GM19395 (cell line): ENCODE results near the gene USP6.
"Not testable (repeated sequence)": the region's sequence is repeated elsewhere in the genome, so short reads cannot be mapped to it uniquely, and the experiment has no call there.

Experiments
- ATAC-seq: cut with Tn5 transposase; IDR thresholded peaks from one replicate; pipeline ENCODE4 v1.9.1; 2021; ENCODE audit warnings: mild to moderate bottlenecking, moderate library complexity; ENCODE audit not compliant: unreplicated experiment

USP6 gene

DNA sequence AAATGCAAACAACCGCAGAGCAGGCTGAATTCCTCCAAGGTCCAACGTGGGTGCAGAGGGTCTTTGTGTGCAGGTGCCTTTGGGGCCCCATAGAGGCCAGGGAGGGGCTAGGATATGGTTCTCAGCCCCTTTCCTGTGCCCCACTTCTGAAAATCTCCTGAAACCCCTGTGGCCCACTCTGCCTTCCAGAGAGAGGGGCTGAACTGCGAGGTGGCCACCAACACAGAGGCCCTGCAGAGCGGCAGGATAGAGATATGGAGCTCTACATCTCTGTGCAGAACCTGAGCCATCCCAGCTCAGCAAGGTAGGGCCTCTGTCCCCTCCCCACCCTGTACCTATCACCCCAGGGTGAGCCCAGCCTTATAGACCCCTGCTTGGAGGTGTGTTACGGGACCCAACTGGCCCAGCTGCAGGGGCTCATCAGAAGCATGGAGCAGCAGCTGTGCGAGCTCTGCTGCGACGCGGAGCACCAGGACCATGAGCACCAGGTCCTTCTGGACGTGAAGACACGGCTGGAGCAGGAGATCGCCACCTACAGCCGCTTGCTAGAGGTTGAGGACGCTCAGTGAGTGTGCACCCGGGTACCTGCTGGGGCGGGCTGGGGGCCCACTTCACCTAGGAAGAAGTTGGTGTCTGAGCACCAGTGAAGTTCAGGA lies 5.5 kb downstream of the USP6 start:
- no peak for ATAC-seq

- ATAC-seq, result not testable (repeated sequence)
Observed at GRCh38 chr17:5122056-5122455, 6.2 kb downstream of the USP6 start.

- no peak for ATAC-seq
Observed at GRCh38 chr17:5122586-5123342, 6.9 kb downstream of the USP6 start.

DNA sequence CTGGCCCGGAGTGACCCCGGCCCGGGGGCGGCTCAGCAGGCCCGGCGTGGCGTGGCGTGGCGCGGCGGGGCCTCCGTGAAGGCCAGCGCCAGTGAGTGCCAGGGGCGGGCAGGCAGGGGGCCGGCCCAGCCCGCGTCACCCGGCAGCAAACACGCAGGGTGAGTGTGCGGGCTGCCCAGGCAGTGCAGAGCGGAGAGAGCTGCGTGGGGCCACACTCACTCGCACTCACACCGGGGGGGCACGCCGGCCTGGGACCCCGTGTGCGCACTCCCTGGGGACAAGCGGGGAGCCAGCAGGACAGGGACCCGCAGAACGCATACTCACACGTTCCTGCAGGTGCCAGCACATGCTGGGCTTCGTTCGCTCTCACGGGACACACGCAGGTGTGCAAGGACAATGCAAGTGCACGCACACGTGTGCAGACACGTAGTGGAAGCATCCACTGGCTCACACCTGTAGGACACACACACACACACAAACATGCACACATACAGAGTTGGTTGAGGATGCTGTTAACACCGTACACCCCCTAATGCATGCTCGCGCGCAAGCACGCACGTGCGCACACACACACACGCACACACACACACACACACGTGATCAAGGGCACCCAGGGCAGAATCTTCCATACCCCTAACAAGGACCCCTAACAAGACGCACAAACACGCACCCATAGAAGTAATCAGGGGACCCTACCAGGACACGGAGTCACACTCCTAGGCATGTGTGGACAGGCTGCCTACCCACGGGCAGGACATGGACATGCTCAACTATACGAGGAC lies 7.7 kb downstream of the USP6 start:
- ATAC-seq, result no peak

DNA sequence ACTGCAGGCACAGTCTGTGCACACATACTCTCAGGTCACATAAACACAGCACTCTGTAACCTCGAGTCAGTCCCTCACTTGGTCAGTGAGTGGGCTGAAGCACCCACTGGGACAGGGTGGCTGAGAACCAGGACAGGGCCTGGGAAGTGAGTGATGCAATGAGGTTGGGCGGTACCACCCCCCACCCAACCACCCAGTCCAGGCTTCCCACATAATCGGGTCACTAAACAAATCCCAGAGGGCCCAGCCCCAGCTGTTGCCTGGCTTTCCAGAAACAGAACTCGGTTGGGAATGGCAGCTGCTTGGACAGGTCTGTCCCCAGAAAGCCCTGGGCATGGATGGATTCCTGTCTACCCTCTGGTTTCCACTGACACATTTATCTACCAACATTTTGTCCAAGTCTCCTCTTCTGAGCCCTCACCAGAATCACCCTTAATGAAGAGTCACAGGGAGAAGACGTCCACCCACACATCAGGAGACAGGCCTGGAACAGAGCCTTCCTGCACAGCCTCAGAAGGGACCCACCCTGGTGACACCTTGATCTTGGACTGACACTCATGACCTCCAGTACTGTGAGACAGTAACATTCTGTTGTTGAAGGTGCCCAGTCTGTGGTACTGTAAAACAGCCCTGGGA lies 8.4 kb downstream of the USP6 start:
- ATAC-seq, result not testable (repeated sequence)

GRCh38 chr17:5124896-5125295 lies 9.1 kb downstream of the USP6 start:
- ATAC-seq, result not testable (repeated sequence)

DNA sequence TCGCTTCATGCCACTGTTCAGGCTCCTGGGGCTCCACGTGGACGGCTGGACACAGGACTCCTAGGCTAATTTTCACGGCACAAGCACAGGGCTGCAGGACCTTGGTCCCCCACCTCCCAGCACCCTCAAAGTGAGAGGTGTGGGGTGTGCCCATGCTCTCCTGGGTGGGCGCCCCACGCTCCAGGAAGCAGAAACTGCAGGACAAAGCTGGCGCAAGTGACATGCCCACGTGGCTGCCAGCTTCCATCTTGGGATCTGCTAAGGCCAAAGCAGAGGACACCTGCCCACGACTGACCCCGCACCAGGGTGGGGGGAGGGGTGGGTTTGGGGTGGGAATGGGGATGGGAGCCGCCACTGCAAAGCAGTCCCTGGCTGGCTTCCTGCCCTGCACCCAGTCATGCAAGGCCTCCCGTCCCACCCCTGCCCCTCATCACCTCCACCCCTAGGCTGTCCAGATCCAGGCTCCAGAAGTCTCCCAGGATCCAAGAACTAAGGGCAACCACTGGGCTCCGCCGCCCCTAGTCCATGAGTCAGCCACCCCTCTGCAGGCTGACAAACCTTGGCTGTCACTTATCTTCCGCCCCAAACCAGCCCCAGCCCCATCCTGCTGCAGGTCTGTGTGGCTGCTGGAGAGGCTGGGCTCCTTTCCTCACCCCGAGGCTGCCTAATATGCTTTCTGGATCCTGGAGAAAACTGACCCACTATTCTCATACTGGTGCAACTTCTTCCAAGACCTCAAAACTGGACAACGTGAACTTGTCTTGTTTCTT lies 11.1 kb downstream of the USP6 start:
- ATAC-seq, result no peak

GRCh38 chr17:5127910-5128309 lies 12.1 kb downstream of the USP6 start:
- no peak for ATAC-seq

- not testable (repeated sequence) for ATAC-seq
Observed at GRCh38 chr17:5128387-5128786, 12.6 kb downstream of the USP6 start.

GRCh38 chr17:5128905-5129535 lies 13.2 kb downstream of the USP6 start:
- no peak for ATAC-seq

- not testable (repeated sequence) for ATAC-seq
Observed at GRCh38 chr17:5129770-5130169, 13.9 kb downstream of the USP6 start.

DNA sequence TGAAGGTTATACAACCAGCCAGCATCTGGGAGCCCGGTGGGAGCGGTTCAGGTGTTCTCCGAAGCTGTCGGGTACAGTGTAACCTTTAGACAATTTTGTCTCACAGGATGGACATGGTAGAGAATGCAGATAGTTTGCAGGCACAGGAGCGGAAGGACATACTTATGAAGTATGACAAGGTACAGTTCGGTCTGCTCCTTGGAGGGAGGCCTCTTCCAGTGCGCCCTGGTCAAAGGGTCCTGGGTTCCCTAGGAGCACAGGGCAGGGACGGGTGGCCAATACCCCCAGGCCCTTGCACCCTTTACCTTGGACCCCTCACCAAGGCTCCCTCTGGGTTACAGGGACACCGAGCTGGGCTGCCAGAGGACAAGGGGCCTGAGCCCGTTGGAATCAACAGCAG lies 14.4 kb downstream of the USP6 start:
- not testable (repeated sequence) for ATAC-seq

DNA sequence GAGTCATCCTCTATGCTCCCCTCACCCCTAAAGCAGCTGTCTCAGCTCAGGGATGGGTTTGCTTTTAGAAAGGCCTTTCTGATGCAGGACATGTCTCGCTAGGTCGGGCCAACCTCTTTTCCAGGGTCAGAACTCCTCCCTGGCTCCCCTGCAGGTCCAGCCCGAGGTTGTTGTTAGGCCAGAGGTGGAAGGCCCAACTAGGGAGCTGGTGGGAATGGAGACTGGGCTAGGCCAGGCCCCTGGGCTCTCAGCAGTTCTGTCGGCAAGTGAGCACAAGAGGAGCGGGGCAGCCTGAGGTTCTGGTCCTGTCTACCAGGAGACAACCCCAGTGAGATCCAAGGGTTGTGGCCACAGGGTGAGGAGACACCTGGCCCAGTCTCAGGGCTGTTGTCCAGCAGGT lies 14.9 kb downstream of the USP6 start:
- ATAC-seq, result not testable (repeated sequence)

- ATAC-seq, result no peak
Observed at GRCh38 chr17:5131146-5131715, 15.4 kb downstream of the USP6 start.

DNA sequence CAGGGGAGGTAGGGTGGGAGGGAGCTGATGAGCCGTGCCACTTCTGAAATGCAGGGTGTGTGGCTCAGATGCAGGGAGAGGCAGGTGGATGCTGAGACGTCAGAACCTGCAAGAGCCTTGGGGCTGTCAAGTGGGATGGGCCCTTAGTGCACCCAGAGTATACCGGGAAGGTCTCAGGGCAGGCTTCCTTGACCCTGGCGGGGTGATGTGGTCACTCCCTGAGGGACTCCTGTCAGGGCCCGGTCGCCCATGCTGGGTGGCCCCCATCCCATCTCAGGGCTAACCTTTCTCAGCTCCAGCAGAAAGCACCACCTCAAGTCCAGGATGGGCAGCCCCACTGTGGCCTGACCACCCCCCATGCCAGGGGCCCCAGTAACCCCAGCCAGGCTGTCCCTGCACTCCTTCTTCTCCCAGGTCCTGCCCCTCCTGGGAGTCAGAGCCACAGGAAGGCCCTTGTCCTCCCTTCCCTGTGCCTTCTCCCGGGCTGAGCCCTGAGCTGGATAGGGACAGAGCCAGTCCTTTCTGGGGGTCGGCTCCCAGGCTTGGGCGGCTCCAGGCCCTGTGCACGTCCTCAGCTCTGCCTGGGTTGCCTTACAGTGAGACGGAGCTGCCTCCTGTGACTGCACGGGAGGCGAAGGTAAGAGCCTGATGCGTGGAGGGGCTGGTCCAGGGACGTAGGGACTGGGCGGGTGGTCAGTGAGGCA lies 16.1 kb downstream of the USP6 start:
- ATAC-seq, result not testable (repeated sequence)

GRCh38 chr17:5132503-5133225 lies 16.8 kb downstream of the USP6 start:
- not testable (repeated sequence) for ATAC-seq

- ATAC-seq, result no peak
Observed at GRCh38 chr17:5133311-5133710, 17.5 kb downstream of the USP6 start.

DNA sequence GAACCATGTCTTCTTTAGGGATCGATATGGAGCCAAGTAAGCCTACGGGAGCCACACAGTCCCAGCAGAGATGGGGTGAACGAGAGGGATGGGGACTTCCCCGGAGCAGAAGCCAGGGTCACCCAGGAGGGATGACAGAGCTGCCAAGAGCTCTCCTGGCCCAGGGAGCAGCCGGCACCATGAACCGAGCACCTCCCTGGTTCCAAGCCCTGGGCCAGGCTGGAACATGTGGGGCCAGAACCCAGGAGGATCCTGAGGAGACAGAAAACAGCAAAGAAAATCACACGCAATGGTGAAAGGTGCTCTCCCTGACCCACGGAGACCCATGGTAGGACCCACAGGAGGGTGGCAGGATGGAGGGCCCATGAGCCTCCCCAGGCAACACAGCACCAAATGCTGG lies 18.1 kb downstream of the USP6 start:
- not testable (repeated sequence) for ATAC-seq
